CD4-positive, alpha-beta T cell treated with Interleukin-4 for 4 hours (primary cell): Measurements from ENCODE around the gene MRPL52.
"Not testable (repeated sequence)": the region's sequence is repeated elsewhere in the genome, so short reads cannot be mapped to it uniquely, and the experiment has no call there.

Source experiments
- DNase-seq: peaks from one replicate; pipeline ENCODE4 v3.0.0-alpha.2; 2020

MRPL52 gene

GRCh38 chr14:22841311-22841710 lies 11.6 kb downstream of the MRPL52 start:
- no peak for DNase-seq

- DNase-seq = no peak
These were observed 12.1 kb downstream of the MRPL52 start for GRCh38 chr14:22841769-22842168.

- no peak for DNase-seq
These were observed 12.8 kb downstream of the MRPL52 start for GRCh38 chr14:22842211-22843122.

GRCh38 chr14:22843123-22843925 lies 13.6 kb downstream of the MRPL52 start:
- no peak for DNase-seq

GRCh38 chr14:22844221-22845102 lies 14.8 kb downstream of the MRPL52 start:
- DNase-seq = no peak

- DNase-seq = no peak
These were observed 15.4 kb downstream of the MRPL52 start for GRCh38 chr14:22845103-22845394.

GRCh38 chr14:22845821-22846625 lies 16.3 kb downstream of the MRPL52 start:
- no peak for DNase-seq

GRCh38 chr14:22846811-22847307 lies 17.2 kb downstream of the MRPL52 start:
- DNase-seq = no peak

- DNase-seq = no peak
These were observed 18.1 kb downstream of the MRPL52 start for GRCh38 chr14:22847661-22848341.

- no peak for DNase-seq
These were observed 18.9 kb downstream of the MRPL52 start for GRCh38 chr14:22848351-22849164.

GRCh38 chr14:22849212-22849819 lies 19.6 kb downstream of the MRPL52 start:
- no peak for DNase-seq

GRCh38 chr14:22850944-22851764 lies 21.5 kb downstream of the MRPL52 start:
- no peak for DNase-seq

- not testable (repeated sequence) for DNase-seq
These were observed 22.5 kb downstream of the MRPL52 start for GRCh38 chr14:22852178-22852577.

- no peak for DNase-seq
These were observed 22.9 kb downstream of the MRPL52 start for GRCh38 chr14:22852599-22852939.

- peak; percentile 81 for DNase-seq
These were observed 23.5 kb downstream of the MRPL52 start for GRCh38 chr14:22852940-22853767.

GRCh38 chr14:22854296-22854695 lies 24.6 kb downstream of the MRPL52 start:
- DNase-seq = not testable (repeated sequence)

GRCh38 chr14:22854963-22855724 lies 25.5 kb downstream of the MRPL52 start:
- no peak for DNase-seq
